ENCODE data around the gene ANGPTL7. TPM values are rescaled to one million over a fixed set of nuclear protein-coding genes. Genes with fewer than 3 reads are reported as not detected.
"Not testable (repeated sequence)": the region's sequence is repeated elsewhere in the genome, so short reads cannot be mapped to it uniquely, and the experiment has no call there.

The ANGPTL7 gene
- polyA plus RNA-seq, 1 experiment, result not detected

DNA sequence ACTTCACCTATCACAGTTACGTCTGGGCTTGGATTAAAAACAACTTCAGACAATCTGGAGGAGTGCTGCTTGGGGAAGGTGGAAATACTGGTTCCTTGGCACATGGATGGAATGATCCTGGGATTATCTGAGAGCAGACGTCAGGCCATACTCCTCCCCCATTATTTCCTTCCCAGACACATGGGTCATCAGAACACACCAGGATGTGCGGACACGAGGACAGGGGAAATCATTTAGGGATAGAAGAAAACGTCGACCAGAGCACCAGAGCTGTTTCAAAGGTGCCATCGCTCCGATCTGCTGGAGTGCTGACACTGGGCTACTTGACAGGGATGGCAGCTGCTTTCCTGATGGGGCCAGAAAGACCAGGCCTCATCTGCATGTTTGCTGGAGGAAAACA lies 31.8 kb upstream of the ANGPTL7 start:
- Histone ChIP-seq H3K36me3 (ENCODE audit: control insufficient read depth, insufficient read depth, low read length) (peaks cover 1% of the 10 kb centered on the region), H3K27me3 (ENCODE audit: control insufficient read depth, insufficient read depth, low read length) (no peaks in the 10 kb centered on the region), H3K4me3 (ENCODE audit: low read depth, low read length) (no peak overlapping the region)
- ChIA-PET POLR2A (no interaction called here), CTCF (interaction anchor here (1.1 to 3.5 kb wide), 3 partner anchors 11 to 22 kb away, joined by 3 to 15 read pairs (median 5); no protein-coding TSS in a partner anchor)
- no peak for DNase-seq (ENCODE audit: low read depth)
- TF ChIP-seq, protein P1, sequence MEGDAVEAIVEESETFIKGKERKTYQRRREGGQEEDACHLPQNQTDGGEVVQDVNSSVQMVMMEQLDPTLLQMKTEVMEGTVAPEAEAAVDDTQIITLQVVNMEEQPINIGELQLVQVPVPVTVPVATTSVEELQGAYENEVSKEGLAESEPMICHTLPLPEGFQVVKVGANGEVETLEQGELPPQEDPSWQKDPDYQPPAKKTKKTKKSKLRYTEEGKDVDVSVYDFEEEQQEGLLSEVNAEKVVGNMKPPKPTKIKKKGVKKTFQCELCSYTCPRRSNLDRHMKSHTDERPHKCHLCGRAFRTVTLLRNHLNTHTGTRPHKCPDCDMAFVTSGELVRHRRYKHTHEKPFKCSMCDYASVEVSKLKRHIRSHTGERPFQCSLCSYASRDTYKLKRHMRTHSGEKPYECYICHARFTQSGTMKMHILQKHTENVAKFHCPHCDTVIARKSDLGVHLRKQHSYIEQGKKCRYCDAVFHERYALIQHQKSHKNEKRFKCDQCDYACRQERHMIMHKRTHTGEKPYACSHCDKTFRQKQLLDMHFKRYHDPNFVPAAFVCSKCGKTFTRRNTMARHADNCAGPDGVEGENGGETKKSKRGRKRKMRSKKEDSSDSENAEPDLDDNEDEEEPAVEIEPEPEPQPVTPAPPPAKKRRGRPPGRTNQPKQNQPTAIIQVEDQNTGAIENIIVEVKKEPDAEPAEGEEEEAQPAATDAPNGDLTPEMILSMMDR (IDR thresholded peaks at IDR 0.05; ENCODE audit: insufficient read depth, low read depth, low read length), result no peak

GRCh38 chr1:11157867-11158266 lies 31.3 kb upstream of the ANGPTL7 start:
- POLR2A ChIA-PET, result interaction anchor here (1.2 kb wide), 1 partner anchor 14 kb away, joined by 7 read pairs; no protein-coding TSS in a partner anchor
- Histone ChIP-seq H3K27me3 (ENCODE audit: control insufficient read depth, insufficient read depth, low read length) (no peaks in the 10 kb centered on the region), H3K4me3 (ENCODE audit: low read depth, low read length) (no peak overlapping the region), H3K36me3 (ENCODE audit: control insufficient read depth, insufficient read depth, low read length) (peaks cover 1% of the 10 kb centered on the region)
- DNase-seq (ENCODE audit: low read depth), result no peak
- CTCF ChIA-PET, result interaction anchor here (0.8 to 3.5 kb wide), 5 partner anchors 11 to 27 kb away, joined by 3 to 15 read pairs (median 5); no protein-coding TSS in a partner anchor
- TF ChIP-seq, protein P1 (IDR thresholded peaks at IDR 0.05; ENCODE audit: insufficient read depth, low read depth, low read length), result no peak

- DNase-seq (ENCODE audit: low read depth), result no peak
- Histone ChIP-seq H3K36me3 (ENCODE audit: control insufficient read depth, insufficient read depth, low read length) (peaks cover 1% of the 10 kb centered on the region), H3K4me3 (ENCODE audit: low read depth, low read length) (no peak overlapping the region), H3K27me3 (ENCODE audit: control insufficient read depth, insufficient read depth, low read length) (no peaks in the 10 kb centered on the region)
- ChIA-PET POLR2A (interaction anchor here (0.9 to 1.2 kb wide), 2 partner anchors 11 to 14 kb away, joined by 5 to 7 read pairs; no protein-coding TSS in a partner anchor), CTCF (interaction anchor here (0.8 to 3.5 kb wide), 7 partner anchors 11 to 488 kb away, joined by 3 to 15 read pairs (median 4); no protein-coding TSS in a partner anchor)
- TF ChIP-seq, protein P1 (IDR thresholded peaks at IDR 0.05; ENCODE audit: insufficient read depth, low read depth, low read length), result peak; percentile 11; the same call in 1 of the 2 replicates
Observed at GRCh38 chr1:11158291-11158690, 30.9 kb upstream of the ANGPTL7 start.

DNA sequence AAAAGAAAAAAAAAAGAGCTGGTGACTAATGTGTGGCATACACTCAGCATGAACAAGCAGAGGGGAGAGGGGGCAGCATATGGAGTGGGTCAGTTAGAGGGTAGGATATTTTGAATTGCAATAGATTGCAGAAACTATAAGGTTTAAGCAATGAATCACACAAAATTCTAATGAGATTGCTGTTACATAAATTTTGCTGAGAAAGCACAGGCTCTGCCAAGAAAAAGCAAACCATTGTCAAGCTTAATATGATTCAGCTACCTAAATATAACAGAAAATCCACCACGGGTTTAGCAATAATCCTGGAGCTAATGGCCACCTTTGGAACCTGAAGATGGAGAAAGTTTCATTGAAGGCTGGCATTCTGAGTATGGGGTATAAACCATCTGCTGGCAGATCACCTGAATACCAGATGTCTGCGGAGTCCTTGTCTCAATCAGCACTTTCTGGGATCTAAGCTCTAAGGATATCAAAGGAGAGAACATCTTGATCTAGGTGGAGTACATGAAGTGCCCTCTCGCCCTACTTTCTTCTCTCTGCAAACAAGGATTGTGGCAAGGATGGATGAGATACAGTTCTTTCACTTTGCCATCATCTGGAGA lies 30.3 kb upstream of the ANGPTL7 start:
- Histone ChIP-seq H3K27me3 (ENCODE audit: control insufficient read depth, insufficient read depth, low read length) (no peaks in the 10 kb centered on the region), H3K36me3 (ENCODE audit: control insufficient read depth, insufficient read depth, low read length) (peaks cover 1% of the 10 kb centered on the region), H3K4me3 (ENCODE audit: low read depth, low read length) (no peak overlapping the region)
- ChIA-PET CTCF (interaction anchor here (0.6 to 3.5 kb wide), 8 partner anchors 12 to 781 kb away, joined by 3 to 15 read pairs (median 4); no protein-coding TSS in a partner anchor), POLR2A (interaction anchor here (0.9 to 1.2 kb wide), 2 partner anchors 11 to 13 kb away, joined by 5 to 7 read pairs; no protein-coding TSS in a partner anchor)
- peak; percentile 89 for DNase-seq (ENCODE audit: low read depth)
- TF ChIP-seq, protein P1 (IDR thresholded peaks at IDR 0.05; ENCODE audit: insufficient read depth, low read depth, low read length), result no peak

- H3K27me3 ChIP-seq (ENCODE audit: control insufficient read depth, insufficient read depth, low read length); H3K4me3 ChIP-seq (ENCODE audit: low read depth, low read length); POLR2A ChIA-PET; DNase-seq (ENCODE audit: low read depth); CTCF ChIA-PET; H3K36me3 ChIP-seq (ENCODE audit: control insufficient read depth, insufficient read depth, low read length): not testable (repeated sequence)
Observed at GRCh38 chr1:11162752-11163151, 26.4 kb upstream of the ANGPTL7 start.

DNA sequence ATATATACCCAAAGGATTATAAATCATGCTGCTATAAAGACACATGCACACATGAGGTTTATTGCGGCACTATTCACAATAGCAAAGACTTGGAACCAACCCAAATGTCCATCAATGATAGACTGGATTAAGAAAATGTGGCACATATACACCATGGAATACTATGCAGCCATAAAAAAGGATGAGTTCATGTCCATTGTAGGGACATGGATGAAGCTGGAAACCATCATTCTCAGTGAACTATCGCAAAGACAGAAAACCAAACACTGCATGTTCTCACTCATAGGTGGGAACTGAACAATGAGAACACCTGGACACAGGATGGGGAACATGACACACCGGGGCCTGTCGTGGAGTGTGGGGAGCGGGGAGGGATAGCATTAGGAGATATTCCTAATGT lies 22.4 kb upstream of the ANGPTL7 start:
- CTCF ChIA-PET; POLR2A ChIA-PET; DNase-seq (ENCODE audit: low read depth): not testable (repeated sequence)

More for the DNA sequence above, 22.4 kb upstream of the ANGPTL7 start:
- H3K36me3 ChIP-seq (ENCODE audit: control insufficient read depth, insufficient read depth, low read length); H3K27me3 ChIP-seq (ENCODE audit: control insufficient read depth, insufficient read depth, low read length); H3K4me3 ChIP-seq (ENCODE audit: low read depth, low read length): not testable (repeated sequence)

All from BJ (cell line).